ENCODE results near the gene FCER2.

DNA sequence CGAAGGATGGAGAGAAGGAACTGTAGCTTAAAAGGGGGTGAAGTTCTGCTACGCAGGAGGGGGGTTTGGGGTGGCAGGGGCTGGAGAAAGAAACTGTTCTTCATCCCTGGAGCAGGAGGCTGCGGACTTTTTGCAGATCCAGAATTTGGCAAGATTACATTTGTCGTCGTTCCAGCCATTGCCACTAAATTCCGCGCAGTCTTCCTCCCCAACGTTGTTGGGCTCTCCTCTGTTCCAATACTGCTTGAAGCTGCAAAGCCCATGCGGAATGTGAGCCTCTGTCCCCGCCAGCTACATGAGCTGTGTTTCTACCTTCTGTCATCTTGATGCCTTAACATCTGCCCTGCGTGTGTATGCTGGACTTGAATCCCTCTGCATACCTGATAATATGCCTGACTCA is 41.1 kb upstream of the FCER2 start:
- TF ChIP-seq, protein P1, sequence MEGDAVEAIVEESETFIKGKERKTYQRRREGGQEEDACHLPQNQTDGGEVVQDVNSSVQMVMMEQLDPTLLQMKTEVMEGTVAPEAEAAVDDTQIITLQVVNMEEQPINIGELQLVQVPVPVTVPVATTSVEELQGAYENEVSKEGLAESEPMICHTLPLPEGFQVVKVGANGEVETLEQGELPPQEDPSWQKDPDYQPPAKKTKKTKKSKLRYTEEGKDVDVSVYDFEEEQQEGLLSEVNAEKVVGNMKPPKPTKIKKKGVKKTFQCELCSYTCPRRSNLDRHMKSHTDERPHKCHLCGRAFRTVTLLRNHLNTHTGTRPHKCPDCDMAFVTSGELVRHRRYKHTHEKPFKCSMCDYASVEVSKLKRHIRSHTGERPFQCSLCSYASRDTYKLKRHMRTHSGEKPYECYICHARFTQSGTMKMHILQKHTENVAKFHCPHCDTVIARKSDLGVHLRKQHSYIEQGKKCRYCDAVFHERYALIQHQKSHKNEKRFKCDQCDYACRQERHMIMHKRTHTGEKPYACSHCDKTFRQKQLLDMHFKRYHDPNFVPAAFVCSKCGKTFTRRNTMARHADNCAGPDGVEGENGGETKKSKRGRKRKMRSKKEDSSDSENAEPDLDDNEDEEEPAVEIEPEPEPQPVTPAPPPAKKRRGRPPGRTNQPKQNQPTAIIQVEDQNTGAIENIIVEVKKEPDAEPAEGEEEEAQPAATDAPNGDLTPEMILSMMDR (IDR thresholded peaks at IDR 0.05): no peak
- no peak for TF ChIP-seq POLR2A (IDR thresholded peaks at IDR 0.05)
